ENCODE data around the gene ZBTB7A.

DNA sequence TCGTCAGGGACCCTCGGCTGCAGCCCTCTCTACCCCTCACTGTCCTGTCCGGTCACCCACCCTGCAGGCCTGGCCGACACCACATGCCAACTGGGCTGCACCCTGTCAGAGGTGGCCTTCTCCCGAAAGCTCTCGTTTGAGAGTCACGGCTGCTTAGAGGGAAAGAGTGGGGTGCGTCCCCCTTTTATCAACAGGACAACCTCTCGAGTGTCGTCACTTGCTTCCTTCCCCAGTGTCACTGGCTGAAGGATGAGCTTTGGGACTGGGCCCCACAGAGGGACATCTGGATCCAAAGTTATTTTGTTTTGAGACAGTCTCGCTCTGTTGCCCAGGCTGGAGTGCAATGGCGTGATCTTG lies 28.8 kb upstream of the ZBTB7A start:
- TF ChIP-seq, protein P1, sequence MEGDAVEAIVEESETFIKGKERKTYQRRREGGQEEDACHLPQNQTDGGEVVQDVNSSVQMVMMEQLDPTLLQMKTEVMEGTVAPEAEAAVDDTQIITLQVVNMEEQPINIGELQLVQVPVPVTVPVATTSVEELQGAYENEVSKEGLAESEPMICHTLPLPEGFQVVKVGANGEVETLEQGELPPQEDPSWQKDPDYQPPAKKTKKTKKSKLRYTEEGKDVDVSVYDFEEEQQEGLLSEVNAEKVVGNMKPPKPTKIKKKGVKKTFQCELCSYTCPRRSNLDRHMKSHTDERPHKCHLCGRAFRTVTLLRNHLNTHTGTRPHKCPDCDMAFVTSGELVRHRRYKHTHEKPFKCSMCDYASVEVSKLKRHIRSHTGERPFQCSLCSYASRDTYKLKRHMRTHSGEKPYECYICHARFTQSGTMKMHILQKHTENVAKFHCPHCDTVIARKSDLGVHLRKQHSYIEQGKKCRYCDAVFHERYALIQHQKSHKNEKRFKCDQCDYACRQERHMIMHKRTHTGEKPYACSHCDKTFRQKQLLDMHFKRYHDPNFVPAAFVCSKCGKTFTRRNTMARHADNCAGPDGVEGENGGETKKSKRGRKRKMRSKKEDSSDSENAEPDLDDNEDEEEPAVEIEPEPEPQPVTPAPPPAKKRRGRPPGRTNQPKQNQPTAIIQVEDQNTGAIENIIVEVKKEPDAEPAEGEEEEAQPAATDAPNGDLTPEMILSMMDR (conservative IDR thresholded peaks at IDR 0.05; ENCODE audit: low read length) = no peak
- no peak for TF ChIP-seq EZH2phosphoT487 (IDR thresholded peaks at IDR 0.05; ENCODE audit: borderline replicate concordance)

Measured in Loucy (cell line).